HG03432 (cell line): ENCODE measurements around the gene OLFM2.
"Not testable (repeated sequence)": the region's sequence is repeated elsewhere in the genome, so short reads cannot be mapped to it uniquely, and the experiment has no call there.

Experiments used
- ATAC-seq: cut with Tn5 transposase; IDR thresholded peaks from one replicate; pipeline ENCODE4 v1.9.1; 2021; ENCODE audit warnings: mild to moderate bottlenecking, moderate library complexity; ENCODE audit not compliant: unreplicated experiment

OLFM2 gene

GRCh38 chr19:9865732-9866501 lies 70.4 kb downstream of the OLFM2 start:
- ATAC-seq = no peak

DNA sequence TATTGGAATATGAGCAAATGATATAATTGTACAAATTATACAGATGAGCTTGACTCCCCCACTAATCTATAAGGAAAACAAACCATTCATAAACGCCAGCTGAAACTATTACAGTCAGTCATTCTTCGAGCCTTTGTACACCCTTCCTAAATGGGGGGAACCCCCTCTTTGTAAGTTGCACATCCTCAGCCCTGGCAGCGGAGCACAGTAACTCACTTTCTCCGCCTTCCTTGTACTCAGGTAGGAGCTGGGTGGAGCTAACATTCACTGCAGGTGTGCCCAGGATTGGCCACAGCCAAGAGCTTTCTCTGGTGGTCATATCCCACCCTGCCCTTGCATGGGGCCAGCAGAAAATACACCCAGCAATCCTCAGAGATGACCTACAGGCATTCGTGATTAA lies 72.6 kb downstream of the OLFM2 start:
- ATAC-seq = no peak

GRCh38 chr19:9862938-9863337 lies 73.4 kb downstream of the OLFM2 start:
- ATAC-seq = no peak

DNA sequence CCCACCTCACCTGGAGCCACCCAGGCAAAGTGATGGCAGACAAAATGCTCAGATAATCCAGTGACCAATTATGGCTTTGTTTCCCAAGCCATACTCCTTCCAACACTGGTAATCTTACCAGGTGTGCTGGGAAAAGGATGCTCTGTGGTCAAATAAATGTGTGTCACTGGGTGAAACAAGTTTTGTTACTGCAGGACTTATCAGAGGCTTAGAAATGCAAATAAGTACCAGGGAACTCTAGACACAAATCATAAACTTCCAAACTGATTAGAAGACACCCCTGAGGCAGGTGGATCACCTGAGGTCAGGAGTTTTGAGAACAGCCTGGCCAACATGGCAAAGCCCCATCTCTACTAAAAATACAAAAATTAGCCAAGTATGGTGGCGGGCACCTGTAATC lies 74.8 kb downstream of the OLFM2 start:
- ATAC-seq = no peak

GRCh38 chr19:9860407-9860806 lies 75.9 kb downstream of the OLFM2 start:
- ATAC-seq = no peak

DNA sequence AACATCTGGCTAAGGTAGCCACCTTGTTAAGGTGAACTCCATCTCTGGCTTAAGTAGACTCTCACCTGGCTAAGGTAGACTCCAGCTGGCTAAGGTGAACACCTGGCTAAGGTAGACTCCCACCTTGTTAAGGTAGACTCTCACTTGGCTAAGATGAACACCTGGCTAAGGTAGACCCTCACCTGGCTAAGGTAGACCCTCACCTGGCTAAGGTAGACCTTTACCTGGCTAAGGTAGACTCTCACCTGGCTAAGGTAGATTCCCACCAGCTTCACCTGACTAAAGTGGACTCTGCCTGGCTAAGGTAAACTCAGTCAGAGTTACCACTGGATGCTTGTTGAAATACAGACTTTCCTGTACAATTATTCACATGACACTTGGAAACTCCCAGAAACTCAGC lies 77.5 kb downstream of the OLFM2 start:
- no peak for ATAC-seq

GRCh38 chr19:9857920-9858746 lies 78.2 kb downstream of the OLFM2 start:
- ATAC-seq = no peak

GRCh38 chr19:9857076-9857721 lies 79.1 kb downstream of the OLFM2 start:
- no peak for ATAC-seq

DNA sequence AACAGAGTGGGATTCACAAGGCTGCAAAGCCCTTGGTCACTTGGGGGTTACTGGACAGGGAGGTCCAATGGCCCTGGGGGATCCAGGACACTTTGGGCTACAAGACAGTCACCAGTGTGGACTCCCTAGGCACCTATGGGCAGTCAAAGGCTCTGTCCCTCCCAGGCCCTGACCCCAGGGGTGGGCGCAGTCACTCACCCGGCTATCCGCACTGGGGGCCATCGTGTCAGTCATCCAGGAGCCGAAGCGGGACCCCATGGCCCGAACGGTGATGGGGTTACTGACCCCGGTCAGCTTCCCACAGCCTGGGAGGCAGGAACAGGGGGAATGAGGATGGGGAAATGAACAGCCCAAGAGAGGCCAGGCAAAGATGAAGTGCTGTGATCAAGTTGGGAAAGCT lies 79.7 kb downstream of the OLFM2 start:
- ATAC-seq = no peak

GRCh38 chr19:9854282-9854846 lies 82.0 kb downstream of the OLFM2 start:
- ATAC-seq = no peak

DNA sequence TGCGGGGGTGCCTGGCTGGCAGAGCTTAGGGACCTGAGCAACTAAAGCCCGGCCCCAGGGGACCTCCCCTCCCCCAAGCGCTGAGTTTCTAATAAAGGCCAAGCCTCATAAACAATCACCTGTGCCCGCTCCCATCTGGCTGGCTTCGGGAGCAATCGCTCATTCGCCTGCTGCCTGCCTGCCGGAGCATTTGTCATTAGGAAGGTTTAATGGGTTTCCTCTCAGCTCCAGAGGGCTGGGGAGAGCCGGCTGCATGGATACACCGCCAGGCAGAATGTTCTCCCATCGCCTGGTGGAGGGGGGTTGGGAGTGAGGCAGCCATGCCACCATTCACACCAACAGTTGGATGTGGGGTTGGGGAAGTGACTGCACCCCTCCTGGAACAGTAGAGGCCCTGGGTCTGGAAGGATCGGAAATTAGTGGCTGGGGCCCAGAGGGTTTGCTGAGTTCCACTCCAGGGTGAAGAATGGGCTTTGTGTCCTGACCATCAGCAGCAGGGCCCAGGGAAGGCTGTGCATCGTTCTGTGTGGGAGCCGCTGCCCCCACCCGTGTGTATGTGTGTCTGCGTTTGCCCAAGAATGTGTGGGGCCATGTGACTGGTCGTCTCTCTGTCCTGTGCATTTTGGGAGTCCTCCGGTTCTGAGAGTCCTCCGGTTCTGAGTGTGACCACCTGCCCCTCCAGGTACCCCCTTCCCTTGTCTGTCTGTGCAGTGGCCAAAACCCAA lies 85.9 kb downstream of the OLFM2 start:
- no peak for ATAC-seq

DNA sequence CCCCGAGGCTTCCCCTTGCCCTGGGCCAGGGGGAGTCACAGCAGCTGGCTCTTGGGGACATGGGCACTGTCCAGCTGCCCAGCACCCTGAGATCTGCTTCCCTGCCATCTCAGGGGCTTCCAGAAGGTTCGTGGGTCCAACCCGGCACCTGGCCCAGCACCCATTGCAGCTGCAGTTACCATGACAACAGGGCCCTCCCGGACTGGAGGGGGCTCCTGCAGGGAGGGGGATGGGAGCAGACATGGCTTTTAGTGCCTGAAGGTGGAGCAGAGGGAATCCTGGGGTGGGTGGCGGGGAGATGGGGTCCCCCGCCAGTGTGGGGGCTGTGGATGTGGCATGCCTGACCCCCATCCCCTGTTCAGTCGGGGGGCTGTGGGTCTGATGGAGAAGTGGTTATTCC lies 86.5 kb downstream of the OLFM2 start:
- ATAC-seq = no peak

GRCh38 chr19:9848762-9849161 lies 87.6 kb downstream of the OLFM2 start:
- no peak for ATAC-seq

DNA sequence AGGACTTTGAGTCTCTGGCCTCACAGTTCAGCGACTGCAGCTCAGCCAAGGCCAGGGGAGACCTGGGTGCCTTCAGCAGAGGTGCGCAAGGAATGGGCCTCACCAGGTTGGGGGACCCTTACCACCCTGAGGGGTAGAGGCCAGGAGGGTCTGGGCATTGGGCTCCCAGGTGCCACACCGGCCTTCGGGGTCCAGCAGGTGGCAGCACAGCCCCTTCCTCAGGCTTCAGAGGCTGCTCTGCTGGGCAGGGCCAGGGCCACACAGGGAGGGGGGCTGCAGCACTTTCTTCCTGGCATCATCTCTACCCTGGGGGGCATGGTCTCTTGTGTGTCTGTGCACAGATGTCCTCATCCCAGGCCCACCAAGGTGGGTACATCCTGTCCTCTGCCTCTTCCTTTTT lies 88.3 kb downstream of the OLFM2 start:
- ATAC-seq = no peak

DNA sequence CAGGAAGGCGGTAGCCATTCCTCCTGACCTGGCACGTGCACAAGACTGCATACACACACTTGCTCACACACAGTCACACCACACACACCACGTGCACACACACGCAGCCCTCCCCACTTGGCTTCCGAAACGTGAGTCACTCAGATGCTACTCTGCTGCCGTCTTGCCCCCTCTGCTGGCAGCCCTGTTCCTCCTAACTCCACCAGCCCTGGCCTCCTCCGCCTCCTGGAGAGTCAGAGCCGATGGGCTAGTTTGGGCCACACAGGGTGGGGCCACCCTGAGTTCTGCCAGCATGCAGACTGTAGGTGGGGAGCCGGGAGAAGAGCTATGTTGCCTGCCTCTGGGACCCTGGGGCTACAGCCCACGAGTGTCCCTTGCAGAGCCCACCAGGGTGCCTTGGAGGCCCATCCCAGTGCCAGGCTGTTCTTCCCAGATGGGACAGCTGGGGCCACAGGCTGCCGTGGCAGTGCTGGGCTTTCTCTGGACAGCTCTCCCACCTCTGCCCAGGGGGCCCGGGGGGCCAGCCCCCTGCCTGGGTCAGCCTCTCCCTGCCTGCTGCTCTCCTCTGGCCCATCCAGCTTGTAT lies 89.1 kb downstream of the OLFM2 start:
- no peak for ATAC-seq

GRCh38 chr19:9843626-9844273 lies 92.6 kb downstream of the OLFM2 start:
- not testable (repeated sequence) for ATAC-seq

DNA sequence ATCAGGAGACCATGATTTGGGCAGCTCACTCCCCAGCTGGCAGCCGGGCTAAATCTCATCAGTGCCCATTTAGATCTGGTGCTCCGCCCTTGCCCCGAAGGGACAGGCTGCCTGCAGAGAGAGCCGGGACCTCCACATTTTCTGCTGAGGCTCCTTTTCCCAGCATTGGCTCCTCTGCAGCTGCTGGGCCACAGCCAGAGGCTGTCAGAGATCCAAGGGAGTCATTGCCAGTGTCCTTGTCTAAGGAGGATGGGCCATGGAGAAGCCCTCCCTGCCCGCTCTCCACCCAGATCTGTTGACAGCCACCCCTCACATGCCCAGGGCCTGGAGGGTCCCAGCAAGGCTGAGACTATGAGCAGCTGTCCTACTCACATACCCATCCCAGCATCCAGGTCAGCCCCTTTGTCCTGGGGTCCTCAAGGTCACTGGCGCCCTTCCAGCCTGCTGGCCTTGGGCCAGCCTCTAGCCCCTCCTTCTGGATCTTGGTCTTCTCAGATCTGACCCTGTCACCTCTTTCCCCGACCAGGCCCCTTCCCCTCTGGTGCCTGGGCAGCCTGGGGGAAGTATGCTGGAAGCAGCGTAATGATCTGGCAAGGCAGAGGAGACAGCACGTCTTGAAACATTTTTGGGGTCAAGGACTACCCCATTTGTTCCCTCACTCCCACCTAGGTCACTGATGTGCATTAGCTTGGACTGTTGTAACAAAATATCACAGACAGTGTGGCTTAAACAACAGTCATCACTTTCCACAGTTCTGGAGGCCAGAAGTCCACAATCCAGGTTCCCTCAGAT lies 93.3 kb downstream of the OLFM2 start:
- ATAC-seq = no peak

DNA sequence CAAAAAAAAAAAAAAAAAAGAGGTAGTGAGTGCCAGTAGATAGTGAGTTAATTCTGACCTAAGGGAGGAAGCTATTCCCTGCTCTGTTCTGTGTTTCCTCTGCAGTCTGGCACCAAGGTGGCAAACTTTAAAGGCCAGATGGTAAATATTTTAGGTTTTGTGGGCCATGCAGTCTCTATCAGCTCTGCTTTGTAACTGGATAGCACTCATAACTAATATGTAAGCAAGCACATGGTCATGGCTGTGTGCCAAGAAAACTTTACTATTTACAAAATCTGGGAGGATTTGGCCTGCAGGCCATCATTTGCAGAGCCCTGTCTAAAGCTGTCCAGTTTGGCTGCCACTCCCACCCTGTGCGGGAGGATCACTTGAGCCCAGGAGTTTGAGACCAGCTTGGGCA lies 96.9 kb downstream of the OLFM2 start:
- ATAC-seq = no peak

- ATAC-seq = no peak
Measured at GRCh38 chr19:9838324-9838723, 98.0 kb downstream of the OLFM2 start.
